GM19455 (cell line): ENCODE measurements around the gene PTF1A.
"Not testable (repeated sequence)": the region's sequence is repeated elsewhere in the genome, so short reads cannot be mapped to it uniquely, and the experiment has no call there.

ENCODE experiments used
- ATAC-seq: cut with Tn5 transposase; IDR thresholded peaks from one replicate; pipeline ENCODE4 v1.9.1; 2021; ENCODE audit not compliant: unreplicated experiment

The PTF1A gene

GRCh38 chr10:23203369-23204325, 11.5 kb downstream of the PTF1A start:
- no peak for ATAC-seq

GRCh38 chr10:23204773-23205172, 12.7 kb downstream of the PTF1A start:
- no peak for ATAC-seq

- no peak for ATAC-seq
Observed at GRCh38 chr10:23205972-23206642, 14.0 kb downstream of the PTF1A start.

GRCh38 chr10:23217471-23217870, 25.4 kb downstream of the PTF1A start:
- ATAC-seq, result no peak

- no peak for ATAC-seq
Observed at GRCh38 chr10:23230582-23230981, 38.5 kb downstream of the PTF1A start.

- no peak for ATAC-seq
Observed at GRCh38 chr10:23238015-23238414, 45.9 kb downstream of the PTF1A start.

- not testable (repeated sequence) for ATAC-seq
Observed at GRCh38 chr10:23241779-23242178, 49.7 kb downstream of the PTF1A start.
